WERI-Rb-1 (cell line): ENCODE data around the gene B4GALT5.
"Not testable (repeated sequence)": the region's sequence is repeated elsewhere in the genome, so short reads cannot be mapped to it uniquely, and the experiment has no call there.

Experiments used
- DNase-seq: peaks from one replicate; pipeline ENCODE4 v3.0.0-alpha.2; 2020
- H3K27ac ChIP-seq: fragments of 250-450 bp; sonication (Bioruptor Pico); 2 replicates; pipeline ENCODE4 v1.5.1; 2020; ENCODE audit warnings: mild to moderate bottlenecking, moderate library complexity
- H3K27me3 ChIP-seq: fragments of 250-450 bp; sonication (Bioruptor Pico); 2 replicates; pipeline ENCODE4 v1.5.1; 2021; ENCODE audit warnings: mild to moderate bottlenecking, low read depth, moderate library complexity; ENCODE audit not compliant: insufficient read depth, severe bottlenecking
- H3K36me3 ChIP-seq: fragments of 250-450 bp; sonication (Bioruptor Pico); 2 replicates; pipeline ENCODE4 v1.5.1; 2020; ENCODE audit warnings: mild to moderate bottlenecking, moderate library complexity
- H3K4me3 ChIP-seq: 2 replicates; pipeline ENCODE4 v1.5.1; 2011; ENCODE audit warnings: low read depth, mild to moderate bottlenecking, control low read depth, low read length
- H3K9me3 ChIP-seq: fragments of 250-450 bp; sonication (Bioruptor Pico); 2 replicates; pipeline ENCODE4 v1.5.1; 2021; ENCODE audit warnings: mild to moderate bottlenecking, moderate library complexity; ENCODE audit not compliant: severe bottlenecking
- TF ChIP-seq, protein P1 (sequence below): IDR thresholded peaks from 2 replicates; pipeline ENCODE4 v1.5.1; 2011; ENCODE audit warnings: low read depth, mild to moderate bottlenecking, control low read depth, inconsistent platforms, low read length

Gene B4GALT5

DNA sequence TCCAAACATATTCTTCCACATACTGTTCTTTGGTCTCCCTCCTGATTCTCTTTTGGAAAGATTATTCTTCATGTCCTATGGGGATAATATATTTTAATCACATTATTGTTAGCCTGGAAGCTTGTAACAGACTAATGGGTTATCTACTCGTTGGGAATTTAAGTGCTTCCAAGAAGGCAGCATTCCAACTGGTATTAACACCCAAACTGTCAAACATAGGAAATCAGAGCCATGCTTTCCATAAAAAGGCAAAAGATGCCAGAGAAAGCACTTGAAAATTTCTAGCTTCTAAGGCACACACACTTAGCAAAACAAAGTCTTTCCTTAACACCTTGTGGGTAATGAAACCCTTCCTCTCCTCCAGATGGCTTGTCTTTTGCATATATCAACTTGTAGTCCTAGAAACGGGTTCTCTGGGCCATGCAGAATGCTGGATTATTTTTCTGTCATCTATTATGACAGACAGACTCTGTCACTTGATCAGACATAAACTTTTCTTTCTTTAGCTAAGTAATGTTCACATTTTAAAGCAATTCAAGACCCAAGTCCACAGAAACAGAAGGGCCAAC is 41.5 kb downstream of the B4GALT5 start:
- no peak for DNase-seq
- Histone ChIP-seq H3K36me3 (no peaks in the 10 kb centered on the region), H3K27ac (no peak overlapping the region), H3K4me3 (no peak overlapping the region), H3K9me3 (no peaks in the 10 kb centered on the region), H3K27me3 (no peaks in the 10 kb centered on the region)
- TF ChIP-seq, protein P1, sequence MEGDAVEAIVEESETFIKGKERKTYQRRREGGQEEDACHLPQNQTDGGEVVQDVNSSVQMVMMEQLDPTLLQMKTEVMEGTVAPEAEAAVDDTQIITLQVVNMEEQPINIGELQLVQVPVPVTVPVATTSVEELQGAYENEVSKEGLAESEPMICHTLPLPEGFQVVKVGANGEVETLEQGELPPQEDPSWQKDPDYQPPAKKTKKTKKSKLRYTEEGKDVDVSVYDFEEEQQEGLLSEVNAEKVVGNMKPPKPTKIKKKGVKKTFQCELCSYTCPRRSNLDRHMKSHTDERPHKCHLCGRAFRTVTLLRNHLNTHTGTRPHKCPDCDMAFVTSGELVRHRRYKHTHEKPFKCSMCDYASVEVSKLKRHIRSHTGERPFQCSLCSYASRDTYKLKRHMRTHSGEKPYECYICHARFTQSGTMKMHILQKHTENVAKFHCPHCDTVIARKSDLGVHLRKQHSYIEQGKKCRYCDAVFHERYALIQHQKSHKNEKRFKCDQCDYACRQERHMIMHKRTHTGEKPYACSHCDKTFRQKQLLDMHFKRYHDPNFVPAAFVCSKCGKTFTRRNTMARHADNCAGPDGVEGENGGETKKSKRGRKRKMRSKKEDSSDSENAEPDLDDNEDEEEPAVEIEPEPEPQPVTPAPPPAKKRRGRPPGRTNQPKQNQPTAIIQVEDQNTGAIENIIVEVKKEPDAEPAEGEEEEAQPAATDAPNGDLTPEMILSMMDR: no peak

DNA sequence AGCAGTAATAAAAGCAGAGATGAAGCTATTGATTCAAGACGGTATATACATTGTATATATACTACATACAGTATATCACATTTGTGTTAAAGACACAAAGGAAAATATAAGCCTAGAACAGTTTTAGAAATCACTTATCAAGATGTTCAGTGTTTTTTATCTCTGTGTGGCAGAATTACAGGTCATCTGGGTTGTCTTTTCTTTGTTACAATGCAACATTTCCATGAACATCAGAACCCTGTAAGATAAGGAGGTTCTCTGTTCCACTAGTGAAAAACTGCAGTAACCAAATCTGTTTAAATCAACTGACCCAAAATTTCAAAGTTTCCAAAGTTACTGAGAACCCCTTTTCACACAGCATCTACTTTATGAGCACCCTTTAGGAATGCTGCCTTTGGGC is 42.2 kb downstream of the B4GALT5 start:
- Histone ChIP-seq H3K36me3 (no peaks in the 10 kb centered on the region), H3K27me3 (no peaks in the 10 kb centered on the region), H3K9me3 (no peaks in the 10 kb centered on the region), H3K4me3 (no peak overlapping the region), H3K27ac (no peak overlapping the region)
- TF ChIP-seq, protein P1: no peak
- no peak for DNase-seq

DNA sequence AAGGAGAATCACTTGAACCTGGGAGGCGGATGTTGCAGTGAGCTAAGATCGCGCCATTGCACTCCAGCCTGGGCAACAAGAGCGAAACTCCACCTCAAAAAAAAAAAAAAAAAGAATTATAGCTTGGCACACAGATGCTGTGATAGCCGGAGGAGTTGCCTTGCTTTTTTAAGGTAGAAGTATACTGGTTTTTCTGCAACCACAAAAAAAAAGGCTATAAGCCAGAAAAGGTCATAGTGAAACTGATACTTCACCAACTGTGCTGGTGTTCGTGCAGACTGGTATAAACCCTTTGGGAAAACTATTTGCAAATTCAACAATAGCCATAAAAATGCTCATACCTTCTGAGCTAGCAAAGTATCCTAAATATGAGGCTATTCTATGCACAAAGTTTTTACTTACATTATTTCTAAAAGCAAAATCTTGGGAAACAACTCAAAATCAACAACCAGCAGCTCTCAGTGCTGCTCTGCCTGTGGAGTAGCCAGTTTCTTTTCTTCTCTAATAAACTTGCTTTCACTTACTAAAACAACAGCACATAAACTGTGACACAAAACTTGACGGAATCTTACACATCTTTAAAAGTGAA is 44.0 kb downstream of the B4GALT5 start:
- H3K9me3 ChIP-seq: no peaks in the 10 kb centered on the region
- H3K4me3 ChIP-seq: no peak overlapping the region
- TF ChIP-seq, protein P1: no peak
- H3K36me3 ChIP-seq: no peaks in the 10 kb centered on the region
- DNase-seq: no peak
- H3K27me3 ChIP-seq: no peaks in the 10 kb centered on the region
- no peak overlapping the region for H3K27ac ChIP-seq

DNA sequence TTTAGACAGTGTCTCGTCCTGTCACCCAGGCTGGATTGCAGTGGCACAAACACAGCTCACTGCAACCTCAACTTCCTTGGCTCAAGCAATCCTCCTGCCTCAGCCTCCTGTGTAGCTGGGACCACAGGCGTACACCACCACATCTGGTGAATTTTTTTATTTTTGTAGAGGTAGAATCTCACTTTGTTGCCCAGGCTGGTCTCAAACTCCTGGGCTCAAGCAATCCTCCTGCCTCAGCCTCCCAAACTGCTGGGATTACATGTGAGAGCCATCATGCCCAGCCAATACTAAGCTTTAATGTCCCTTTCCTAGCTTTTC is 44.8 kb downstream of the B4GALT5 start:
- H3K4me3 ChIP-seq, H3K27ac ChIP-seq, H3K36me3 ChIP-seq, DNase-seq, H3K9me3 ChIP-seq, H3K27me3 ChIP-seq: not testable (repeated sequence)

DNA sequence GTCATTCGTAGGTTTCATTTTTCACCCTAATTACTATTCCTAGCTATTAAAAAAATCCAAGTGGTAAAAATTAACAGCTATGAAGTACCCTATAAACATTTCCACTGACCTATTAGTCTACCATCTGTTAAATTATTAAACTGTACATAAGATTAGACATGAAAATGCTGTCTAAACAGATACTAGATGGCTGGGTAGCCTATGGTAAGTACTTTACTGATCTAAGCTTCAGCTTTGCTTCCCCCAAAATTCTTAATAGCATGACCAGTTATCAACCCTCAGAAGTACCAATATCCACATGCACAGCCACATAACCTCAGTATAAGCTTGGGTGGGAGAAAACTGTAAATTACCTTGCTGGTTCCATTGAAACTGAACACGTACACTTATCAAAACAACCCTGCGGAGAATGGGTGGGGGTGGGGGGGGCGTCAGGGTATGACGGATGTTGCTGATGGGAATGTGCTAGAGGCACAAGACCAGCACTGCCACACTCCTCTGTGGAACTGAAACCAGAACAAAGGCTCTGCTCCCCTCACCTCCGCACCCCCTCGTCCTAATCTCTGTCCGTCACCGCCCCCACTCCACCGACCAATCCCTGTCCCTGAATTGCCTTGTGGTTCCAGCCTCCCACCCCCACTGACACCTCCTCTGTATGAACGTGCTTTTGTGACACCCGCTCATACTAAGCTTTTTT is 45.3 kb downstream of the B4GALT5 start:
- H3K27me3 ChIP-seq: no peaks in the 10 kb centered on the region
- TF ChIP-seq, protein P1: no peak
- H3K36me3 ChIP-seq: no peaks in the 10 kb centered on the region
- no peak overlapping the region for H3K4me3 ChIP-seq
- DNase-seq: no peak
- H3K27ac ChIP-seq: no peak overlapping the region
- H3K9me3 ChIP-seq: no peaks in the 10 kb centered on the region

DNA sequence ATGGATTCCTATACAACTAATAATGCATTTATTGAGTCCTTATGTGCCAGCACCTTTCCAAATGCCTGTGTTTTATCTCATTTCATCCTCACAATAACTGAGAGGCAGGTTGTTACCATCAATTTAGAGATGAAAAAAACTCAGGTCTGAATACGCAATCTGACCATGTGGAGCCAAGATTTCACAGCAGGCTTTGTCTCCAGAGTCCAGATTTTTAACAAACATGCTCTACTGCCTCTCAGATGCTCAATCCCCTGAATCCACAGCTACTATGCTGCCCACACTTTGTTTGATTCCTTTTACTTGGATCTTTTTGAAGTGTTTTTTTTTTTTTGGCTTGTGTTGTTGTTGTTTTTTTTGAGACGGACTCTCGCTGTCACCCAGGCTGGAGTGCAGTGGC is 46.8 kb downstream of the B4GALT5 start:
- TF ChIP-seq, protein P1: no peak
- DNase-seq: no peak
- Histone ChIP-seq H3K27ac (no peak overlapping the region), H3K9me3 (no peaks in the 10 kb centered on the region), H3K36me3 (no peaks in the 10 kb centered on the region), H3K27me3 (no peaks in the 10 kb centered on the region), H3K4me3 (no peak overlapping the region)
